Measurements from ENCODE around the gene CYP2A6.

DNA sequence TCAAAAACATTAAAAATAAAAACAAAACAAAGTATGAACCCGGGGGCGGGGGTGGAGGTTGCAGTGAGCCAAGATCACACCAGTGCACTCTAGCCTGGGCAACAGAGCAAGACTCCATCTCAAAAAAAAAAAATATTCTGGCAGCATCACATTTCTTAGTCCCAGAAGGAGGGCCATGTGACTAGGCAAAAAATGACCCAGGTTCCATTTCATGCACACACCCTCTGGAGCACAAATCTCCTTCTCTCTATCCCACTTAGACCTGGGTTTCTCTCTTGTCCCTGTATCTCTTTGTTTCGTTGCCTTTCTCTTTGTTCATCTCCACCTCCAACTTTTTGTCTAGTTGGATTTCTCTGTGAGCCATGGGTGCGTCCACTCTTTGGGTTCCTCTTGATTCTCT is 37.9 kb upstream of the CYP2A6 start:
- no peak for TF ChIP-seq POLR2A (IDR thresholded peaks at IDR 0.05)
- TF ChIP-seq, protein P1, sequence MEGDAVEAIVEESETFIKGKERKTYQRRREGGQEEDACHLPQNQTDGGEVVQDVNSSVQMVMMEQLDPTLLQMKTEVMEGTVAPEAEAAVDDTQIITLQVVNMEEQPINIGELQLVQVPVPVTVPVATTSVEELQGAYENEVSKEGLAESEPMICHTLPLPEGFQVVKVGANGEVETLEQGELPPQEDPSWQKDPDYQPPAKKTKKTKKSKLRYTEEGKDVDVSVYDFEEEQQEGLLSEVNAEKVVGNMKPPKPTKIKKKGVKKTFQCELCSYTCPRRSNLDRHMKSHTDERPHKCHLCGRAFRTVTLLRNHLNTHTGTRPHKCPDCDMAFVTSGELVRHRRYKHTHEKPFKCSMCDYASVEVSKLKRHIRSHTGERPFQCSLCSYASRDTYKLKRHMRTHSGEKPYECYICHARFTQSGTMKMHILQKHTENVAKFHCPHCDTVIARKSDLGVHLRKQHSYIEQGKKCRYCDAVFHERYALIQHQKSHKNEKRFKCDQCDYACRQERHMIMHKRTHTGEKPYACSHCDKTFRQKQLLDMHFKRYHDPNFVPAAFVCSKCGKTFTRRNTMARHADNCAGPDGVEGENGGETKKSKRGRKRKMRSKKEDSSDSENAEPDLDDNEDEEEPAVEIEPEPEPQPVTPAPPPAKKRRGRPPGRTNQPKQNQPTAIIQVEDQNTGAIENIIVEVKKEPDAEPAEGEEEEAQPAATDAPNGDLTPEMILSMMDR (IDR thresholded peaks at IDR 0.05): no peak

Measured in testis (tissue), 2 donors.